Kidney glomerular epithelial cell (primary cell): Measurements from ENCODE around the gene AR.
"Not testable (repeated sequence)": the region's sequence is repeated elsewhere in the genome, so short reads cannot be mapped to it uniquely, and the experiment has no call there.

Experiments used
- DNase-seq: peaks from one replicate; lab custom pipeline; 2025; lab: John Stamatoyannopoulos, UW

AR gene

GRCh38 chrX:67635424-67635823 is 91.6 kb downstream of the AR start:
- no peak for DNase-seq

GRCh38 chrX:67636532-67636931 is 92.7 kb downstream of the AR start:
- DNase-seq, result no peak

- DNase-seq, result not testable (repeated sequence)
Measured at GRCh38 chrX:67637293-67637692, 93.5 kb downstream of the AR start.

- DNase-seq, result no peak
Measured at GRCh38 chrX:67648361-67648760, 104.5 kb downstream of the AR start.

GRCh38 chrX:67651437-67652142 is 107.8 kb downstream of the AR start:
- no peak for DNase-seq

- DNase-seq, result no peak
Measured at GRCh38 chrX:67652543-67652942, 108.7 kb downstream of the AR start.

GRCh38 chrX:67654301-67654700 is 110.5 kb downstream of the AR start:
- no peak for DNase-seq

GRCh38 chrX:67665583-67665982 is 121.8 kb downstream of the AR start:
- no peak for DNase-seq

GRCh38 chrX:67670717-67671116 is 126.9 kb downstream of the AR start:
- DNase-seq, result not testable (repeated sequence)

GRCh38 chrX:67673741-67674274 is 130.0 kb downstream of the AR start:
- DNase-seq, result no peak

GRCh38 chrX:67674741-67675140 is 130.9 kb downstream of the AR start:
- no peak for DNase-seq

GRCh38 chrX:67684136-67684535 is 140.3 kb downstream of the AR start:
- no peak for DNase-seq

GRCh38 chrX:67692246-67692645 is 148.4 kb downstream of the AR start:
- DNase-seq, result no peak

GRCh38 chrX:67693928-67694327 is 150.1 kb downstream of the AR start:
- no peak for DNase-seq

GRCh38 chrX:67697452-67697851 is 153.6 kb downstream of the AR start:
- no peak for DNase-seq

GRCh38 chrX:67700602-67701001 is 156.8 kb downstream of the AR start:
- no peak for DNase-seq

- no peak for DNase-seq
Measured at GRCh38 chrX:67714004-67714403, 170.2 kb downstream of the AR start.

- DNase-seq, result no peak
Measured at GRCh38 chrX:67717571-67717970, 173.8 kb downstream of the AR start.

GRCh38 chrX:67718926-67719325 is 175.1 kb downstream of the AR start:
- no peak for DNase-seq

GRCh38 chrX:67720344-67720743 is 176.5 kb downstream of the AR start:
- DNase-seq, result no peak

- DNase-seq, result no peak
Measured at GRCh38 chrX:67721321-67721720, 177.5 kb downstream of the AR start.

GRCh38 chrX:67723580-67724351 is 179.9 kb downstream of the AR start:
- DNase-seq, result no peak

- no peak for DNase-seq
Measured at GRCh38 chrX:67724359-67725110, 180.7 kb downstream of the AR start.
